CD4-positive, alpha-beta T cell treated with Interleukin-2 at 100 ng/mL for 4 hours (primary cell): ENCODE measurements around the gene MDGA2.
"Not testable (repeated sequence)": the region's sequence is repeated elsewhere in the genome, so short reads cannot be mapped to it uniquely, and the experiment has no call there.

ENCODE experiments used
- DNase-seq: peaks from one replicate; pipeline ENCODE4 v3.0.0-alpha.2; 2020; ENCODE audit warnings: low spot score

MDGA2 gene

GRCh38 chr14:47328376-47328775 is 347.0 kb downstream of the MDGA2 start:
- DNase-seq: no peak

- no peak for DNase-seq
Measured at GRCh38 chr14:47327336-47327735, 348.1 kb downstream of the MDGA2 start.

GRCh38 chr14:47322751-47323150 is 352.7 kb downstream of the MDGA2 start:
- no peak for DNase-seq

- DNase-seq: no peak
Measured at GRCh38 chr14:47302121-47302520, 373.3 kb downstream of the MDGA2 start.

- DNase-seq: no peak
Measured at GRCh38 chr14:47300796-47301195, 374.6 kb downstream of the MDGA2 start.

GRCh38 chr14:47297374-47297773 is 378.0 kb downstream of the MDGA2 start:
- DNase-seq: no peak

- no peak for DNase-seq
Measured at GRCh38 chr14:47284283-47284682, 391.1 kb downstream of the MDGA2 start.

- DNase-seq: not testable (repeated sequence)
Measured at GRCh38 chr14:47281761-47282160, 393.6 kb downstream of the MDGA2 start.

- DNase-seq: peak; percentile 3
Measured at GRCh38 chr14:47278233-47278842, 397.1 kb downstream of the MDGA2 start.

- DNase-seq: no peak
Measured at GRCh38 chr14:47277703-47278102, 397.7 kb downstream of the MDGA2 start.

GRCh38 chr14:47276931-47277330 is 398.5 kb downstream of the MDGA2 start:
- no peak for DNase-seq

GRCh38 chr14:47273939-47274338 is 401.5 kb downstream of the MDGA2 start:
- DNase-seq: no peak

- no peak for DNase-seq
Measured at GRCh38 chr14:47270715-47271114, 404.7 kb downstream of the MDGA2 start.

- no peak for DNase-seq
Measured at GRCh38 chr14:47269756-47270492, 405.5 kb downstream of the MDGA2 start.

GRCh38 chr14:47264842-47265241 is 410.6 kb downstream of the MDGA2 start:
- DNase-seq: no peak

- DNase-seq: no peak
Measured at GRCh38 chr14:47262801-47263200, 412.6 kb downstream of the MDGA2 start.

- DNase-seq: no peak
Measured at GRCh38 chr14:47261350-47261749, 414.1 kb downstream of the MDGA2 start.

GRCh38 chr14:47259796-47260195 is 415.6 kb downstream of the MDGA2 start:
- no peak for DNase-seq

GRCh38 chr14:47257013-47257412 is 418.4 kb downstream of the MDGA2 start:
- no peak for DNase-seq

GRCh38 chr14:47252802-47253201 is 422.6 kb downstream of the MDGA2 start:
- no peak for DNase-seq

- no peak for DNase-seq
Measured at GRCh38 chr14:47246367-47246766, 429.0 kb downstream of the MDGA2 start.

GRCh38 chr14:47242579-47242978 is 432.8 kb downstream of the MDGA2 start:
- DNase-seq: not testable (repeated sequence)

- no peak for DNase-seq
Measured at GRCh38 chr14:47240748-47241437, 434.5 kb downstream of the MDGA2 start.
